ENCODE results near the gene ITLN1. TPM values are rescaled to one million over a fixed set of nuclear protein-coding genes. Genes with fewer than 3 reads are reported as not detected.
"Not testable (repeated sequence)": the region's sequence is repeated elsewhere in the genome, so short reads cannot be mapped to it uniquely, and the experiment has no call there.

Gene ITLN1
- polyA plus RNA-seq (2012; ENCODE audit: low read depth, missing spikeins) = 0.14 TPM

GRCh38 chr1:160885042-160885441, at the start of gene ITLN1:
Gene ITLN1 (minus strand): TSS chr1:160885180. CDS start chr1:160884877, 303 bp downstream.
- FAIRE-seq (no peak), DNase-seq (ENCODE audit: insufficient read length, low spot score) (no peak)
- no peak for TF ChIP-seq POLR2AphosphoS5 (IDR thresholded peaks at IDR 0.05; ENCODE audit: low read depth, low read length)
- TF ChIP-seq PAX5 (IDR thresholded peaks at IDR 0.05; ENCODE audit: insufficient read depth, low read length, severe bottlenecking) = no peak
- no peak for TF ChIP-seq SPI1 (IDR thresholded peaks at IDR 0.05; ENCODE audit: low read depth, low read length)
- no peak for TF ChIP-seq TAF1 (IDR thresholded peaks at IDR 0.05; ENCODE audit: low read depth, low read length)

- DNase-seq (ENCODE audit: insufficient read length, low spot score); FAIRE-seq: not testable (repeated sequence)
Measured at GRCh38 chr1:160933305-160933704, 48.3 kb upstream of the ITLN1 start.

DNA sequence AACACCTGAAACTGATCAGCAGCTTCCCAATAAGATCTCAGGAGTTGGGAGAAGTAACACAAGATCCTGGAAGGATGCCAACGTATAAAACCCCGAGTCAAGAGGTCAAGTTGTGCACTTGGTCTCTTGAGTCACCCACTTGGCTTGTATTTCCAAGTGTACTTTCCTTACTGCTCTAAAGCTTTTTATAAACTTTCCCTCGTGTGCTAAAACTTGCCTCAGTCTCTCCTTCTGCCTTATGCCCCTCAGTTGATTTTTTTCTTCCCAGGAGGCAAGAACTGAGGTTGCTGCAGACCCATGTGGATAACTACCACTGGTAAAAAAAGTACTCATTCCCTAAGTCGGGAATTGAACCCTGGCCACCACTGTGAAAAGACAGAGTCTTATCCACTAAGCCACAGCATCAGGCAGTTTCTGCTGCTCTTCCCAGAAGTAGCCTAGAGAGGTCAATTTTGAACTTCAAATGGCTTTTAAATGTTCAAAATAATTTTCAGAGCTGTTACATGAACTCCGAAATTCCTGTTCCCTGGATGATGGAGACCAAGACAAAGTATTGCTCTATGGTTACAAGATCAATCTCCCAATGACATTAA, 40.8 kb upstream of the ITLN1 start:
- FAIRE-seq (no peak), DNase-seq (ENCODE audit: insufficient read length, low spot score) (no peak)
- no peak for TF ChIP-seq TAF1 (IDR thresholded peaks at IDR 0.05; ENCODE audit: low read depth, low read length)
- no peak for TF ChIP-seq SPI1 (IDR thresholded peaks at IDR 0.05; ENCODE audit: low read depth, low read length)
- no peak for TF ChIP-seq PAX5 (IDR thresholded peaks at IDR 0.05; ENCODE audit: insufficient read depth, low read length, severe bottlenecking)
- TF ChIP-seq POLR2AphosphoS5 (IDR thresholded peaks at IDR 0.05; ENCODE audit: low read depth, low read length) = no peak

- FAIRE-seq (no peak), DNase-seq (ENCODE audit: insufficient read length, low spot score) (no peak)
- TF ChIP-seq SPI1 (IDR thresholded peaks at IDR 0.05; ENCODE audit: low read depth, low read length) = no peak
- TF ChIP-seq PAX5 (IDR thresholded peaks at IDR 0.05; ENCODE audit: insufficient read depth, low read length, severe bottlenecking) = no peak
- no peak for TF ChIP-seq TAF1 (IDR thresholded peaks at IDR 0.05; ENCODE audit: low read depth, low read length)
- TF ChIP-seq POLR2AphosphoS5 (IDR thresholded peaks at IDR 0.05; ENCODE audit: low read depth, low read length) = no peak
- no peak for TF ChIP-seq POLR2A (IDR thresholded peaks at IDR 0.05; ENCODE audit: low read depth, low read length)
- no peak for TF ChIP-seq POU2F2 (IDR thresholded peaks at IDR 0.05; ENCODE audit: low read depth, low read length)
Measured at GRCh38 chr1:160924791-160925651, 40.0 kb upstream of the ITLN1 start.

GRCh38 chr1:160916666-160917065, 31.7 kb upstream of the ITLN1 start:
- FAIRE-seq = no peak

GRCh38 chr1:160913229-160913628, 28.2 kb upstream of the ITLN1 start:
- DNase-seq (ENCODE audit: insufficient read length, low spot score); FAIRE-seq: not testable (repeated sequence)

More at GRCh38 chr1:160916666-160917065, 31.7 kb upstream of the ITLN1 start:
- TF ChIP-seq PAX5 (IDR thresholded peaks at IDR 0.05; ENCODE audit: insufficient read depth, low read length, severe bottlenecking) (no peak), POU2F2 (IDR thresholded peaks at IDR 0.05; ENCODE audit: low read depth, low read length) (no peak), SPI1 (IDR thresholded peaks at IDR 0.05; ENCODE audit: low read depth, low read length) (no peak), POLR2A (IDR thresholded peaks at IDR 0.05; ENCODE audit: low read depth, low read length) (no peak), TAF1 (IDR thresholded peaks at IDR 0.05; ENCODE audit: low read depth, low read length) (no peak), POLR2AphosphoS5 (IDR thresholded peaks at IDR 0.05; ENCODE audit: low read depth, low read length) (no peak)
- DNase-seq (ENCODE audit: insufficient read length, low spot score) = no peak

GRCh38 chr1:160911925-160912324, 26.9 kb upstream of the ITLN1 start:
- no peak for FAIRE-seq
- TF ChIP-seq SPI1 (IDR thresholded peaks at IDR 0.05; ENCODE audit: low read depth, low read length) = no peak
- no peak for TF ChIP-seq POU2F2 (IDR thresholded peaks at IDR 0.05; ENCODE audit: low read depth, low read length)
- TF ChIP-seq PAX5 (IDR thresholded peaks at IDR 0.05; ENCODE audit: insufficient read depth, low read length, severe bottlenecking) = no peak
- no peak for TF ChIP-seq POLR2AphosphoS5 (IDR thresholded peaks at IDR 0.05; ENCODE audit: low read depth, low read length)
- TF ChIP-seq POLR2A (IDR thresholded peaks at IDR 0.05; ENCODE audit: low read depth, low read length) = no peak
- no peak for TF ChIP-seq TAF1 (IDR thresholded peaks at IDR 0.05; ENCODE audit: low read depth, low read length)
- DNase-seq (ENCODE audit: insufficient read length, low spot score) = no peak

- DNase-seq (ENCODE audit: insufficient read length, low spot score) (no peak), FAIRE-seq (no peak)
- TF ChIP-seq POLR2AphosphoS5 (IDR thresholded peaks at IDR 0.05; ENCODE audit: low read depth, low read length) (no peak), PAX5 (IDR thresholded peaks at IDR 0.05; ENCODE audit: insufficient read depth, low read length, severe bottlenecking) (no peak), SPI1 (IDR thresholded peaks at IDR 0.05; ENCODE audit: low read depth, low read length) (no peak), TAF1 (IDR thresholded peaks at IDR 0.05; ENCODE audit: low read depth, low read length) (no peak), POU2F2 (IDR thresholded peaks at IDR 0.05; ENCODE audit: low read depth, low read length) (no peak), POLR2A (IDR thresholded peaks at IDR 0.05; ENCODE audit: low read depth, low read length) (no peak)
Measured at GRCh38 chr1:160911441-160911840, 26.5 kb upstream of the ITLN1 start.

GRCh38 chr1:160910170-160910750, 25.3 kb upstream of the ITLN1 start:
- FAIRE-seq = no peak
- no peak for TF ChIP-seq POLR2AphosphoS5 (IDR thresholded peaks at IDR 0.05; ENCODE audit: low read depth, low read length)
- TF ChIP-seq SPI1 (IDR thresholded peaks at IDR 0.05; ENCODE audit: low read depth, low read length) = no peak
- no peak for TF ChIP-seq POLR2A (IDR thresholded peaks at IDR 0.05; ENCODE audit: low read depth, low read length)
- TF ChIP-seq POU2F2 (IDR thresholded peaks at IDR 0.05; ENCODE audit: low read depth, low read length) = no peak
- TF ChIP-seq TAF1 (IDR thresholded peaks at IDR 0.05; ENCODE audit: low read depth, low read length) = no peak
- no peak for TF ChIP-seq PAX5 (IDR thresholded peaks at IDR 0.05; ENCODE audit: insufficient read depth, low read length, severe bottlenecking)
- DNase-seq (ENCODE audit: insufficient read length, low spot score) = no peak

GRCh38 chr1:160907976-160908375, 23.0 kb upstream of the ITLN1 start:
- no peak for TF ChIP-seq POU2F2 (IDR thresholded peaks at IDR 0.05; ENCODE audit: low read depth, low read length)
- TF ChIP-seq POLR2AphosphoS5 (IDR thresholded peaks at IDR 0.05; ENCODE audit: low read depth, low read length) = no peak
- no peak for TF ChIP-seq SPI1 (IDR thresholded peaks at IDR 0.05; ENCODE audit: low read depth, low read length)
- TF ChIP-seq POLR2A (IDR thresholded peaks at IDR 0.05; ENCODE audit: low read depth, low read length) = no peak
- TF ChIP-seq TAF1 (IDR thresholded peaks at IDR 0.05; ENCODE audit: low read depth, low read length) = no peak
- TF ChIP-seq PAX5 (IDR thresholded peaks at IDR 0.05; ENCODE audit: insufficient read depth, low read length, severe bottlenecking) = no peak
- no peak for FAIRE-seq
- no peak for DNase-seq (ENCODE audit: insufficient read length, low spot score)
